Measurements from ENCODE around the gene NHSL2. TPM values are rescaled to one million over a fixed set of nuclear protein-coding genes. Genes with fewer than 3 reads are reported as not detected.
A peak's percentile ranks its signal among the peaks of the same experiment; 100 is the strongest.
"Not testable (repeated sequence)": the region's sequence is repeated elsewhere in the genome, so short reads cannot be mapped to it uniquely, and the experiment has no call there.

NHSL2 gene
- total RNA-seq, 1 donor from 2014 or later, result 58.1 TPM

DNA sequence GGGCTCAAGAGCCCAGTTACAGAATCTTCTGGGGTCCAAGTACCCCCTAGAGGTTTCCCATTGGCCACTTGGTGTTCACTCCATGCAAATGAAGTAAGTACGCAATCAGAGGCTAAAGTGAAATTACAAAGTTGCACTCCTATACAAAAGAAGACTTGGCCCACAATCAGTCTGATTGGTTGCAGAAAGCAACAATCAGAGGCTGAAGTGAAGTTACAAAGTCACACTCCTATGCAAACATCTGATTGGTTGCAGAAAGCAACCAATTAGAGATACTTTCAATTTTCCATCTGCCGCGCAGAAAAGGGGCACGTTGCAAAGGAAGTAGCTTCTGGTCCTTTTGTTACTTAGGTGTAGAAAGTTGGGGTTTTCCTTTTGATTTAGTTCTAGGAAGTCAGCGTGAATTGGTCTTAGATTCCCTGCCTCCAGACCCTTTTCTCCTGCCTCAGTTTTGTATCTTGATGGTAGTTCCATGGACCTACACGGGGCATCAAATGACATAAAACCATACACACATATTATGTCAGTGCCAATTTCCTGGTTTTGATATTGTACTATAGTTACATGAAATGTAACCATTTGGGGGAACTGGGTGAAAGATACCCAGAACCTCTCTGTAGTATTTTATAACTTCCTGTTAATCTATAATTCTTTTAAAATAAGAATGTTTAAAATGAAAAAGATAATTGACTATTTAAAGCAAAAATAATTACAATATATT, 258.5 kb downstream of the NHSL2 start:
- no peak overlapping the region for H3K4me3 ChIP-seq
- TF ChIP-seq, protein P1, sequence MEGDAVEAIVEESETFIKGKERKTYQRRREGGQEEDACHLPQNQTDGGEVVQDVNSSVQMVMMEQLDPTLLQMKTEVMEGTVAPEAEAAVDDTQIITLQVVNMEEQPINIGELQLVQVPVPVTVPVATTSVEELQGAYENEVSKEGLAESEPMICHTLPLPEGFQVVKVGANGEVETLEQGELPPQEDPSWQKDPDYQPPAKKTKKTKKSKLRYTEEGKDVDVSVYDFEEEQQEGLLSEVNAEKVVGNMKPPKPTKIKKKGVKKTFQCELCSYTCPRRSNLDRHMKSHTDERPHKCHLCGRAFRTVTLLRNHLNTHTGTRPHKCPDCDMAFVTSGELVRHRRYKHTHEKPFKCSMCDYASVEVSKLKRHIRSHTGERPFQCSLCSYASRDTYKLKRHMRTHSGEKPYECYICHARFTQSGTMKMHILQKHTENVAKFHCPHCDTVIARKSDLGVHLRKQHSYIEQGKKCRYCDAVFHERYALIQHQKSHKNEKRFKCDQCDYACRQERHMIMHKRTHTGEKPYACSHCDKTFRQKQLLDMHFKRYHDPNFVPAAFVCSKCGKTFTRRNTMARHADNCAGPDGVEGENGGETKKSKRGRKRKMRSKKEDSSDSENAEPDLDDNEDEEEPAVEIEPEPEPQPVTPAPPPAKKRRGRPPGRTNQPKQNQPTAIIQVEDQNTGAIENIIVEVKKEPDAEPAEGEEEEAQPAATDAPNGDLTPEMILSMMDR (IDR thresholded peaks at IDR 0.05), result no peak
- H3K27ac ChIP-seq, result no peak overlapping the region

DNA sequence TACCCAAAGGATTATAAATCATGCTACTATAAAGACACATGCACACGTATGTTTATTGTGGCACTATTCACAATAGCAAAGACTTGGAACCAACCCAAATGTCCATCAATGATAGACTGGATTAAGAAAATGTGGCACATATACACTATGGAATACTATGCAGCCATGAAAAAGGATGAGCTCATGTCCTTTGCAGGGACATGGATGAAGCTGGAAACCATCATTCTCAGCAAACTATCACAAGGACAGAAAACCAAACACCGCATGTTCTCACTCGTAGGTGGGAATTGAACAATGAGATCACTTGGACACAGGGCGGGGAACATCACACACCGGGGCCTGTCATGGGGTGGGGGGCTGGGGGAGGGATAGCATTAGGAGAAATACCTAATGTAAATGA, 265.6 kb downstream of the NHSL2 start:
- H3K4me1 ChIP-seq; intact Hi-C loops (cut with DNase I); H3K9me3 ChIP-seq; H3K27ac ChIP-seq; H3K4me3 ChIP-seq; DNase-seq (ENCODE audit: low spot score in 2 of 2); H3K36me3 ChIP-seq; H3K27me3 ChIP-seq: not testable (repeated sequence)

More for the DNA sequence above, 258.5 kb downstream of the NHSL2 start:
- H3K4me1 ChIP-seq, result no peaks in the 10 kb centered on the region
- intact Hi-C loops (cut with DNase I), result no loop called here
- H3K27me3 ChIP-seq, result no peaks in the 10 kb centered on the region
- no peaks in the 10 kb centered on the region for H3K36me3 ChIP-seq
- no peak for DNase-seq (ENCODE audit: low spot score in 2 of 2)
- no peaks in the 10 kb centered on the region for H3K9me3 ChIP-seq

DNA sequence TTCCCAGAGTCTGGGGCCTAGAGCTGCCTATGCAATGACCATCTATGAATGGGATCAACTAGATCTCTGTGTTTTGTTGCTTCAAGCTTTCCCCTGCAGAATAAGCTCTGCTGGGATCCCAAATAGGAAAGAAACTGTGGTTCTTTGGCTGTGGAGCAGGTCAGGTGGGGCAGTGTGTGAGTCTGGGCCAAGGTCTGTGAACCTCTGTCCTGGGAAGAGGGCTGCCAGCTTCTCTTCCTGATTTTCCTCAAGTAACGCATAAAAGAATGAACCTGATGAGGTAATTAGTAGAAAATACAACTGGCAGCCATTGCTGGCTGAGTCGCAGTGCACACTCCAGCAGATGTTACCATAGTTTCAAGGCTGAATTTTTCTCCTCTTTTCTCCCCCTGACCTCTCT, 266.3 kb downstream of the NHSL2 start:
- Histone ChIP-seq H3K27ac (no peak overlapping the region), H3K9me3 (no peaks in the 10 kb centered on the region), H3K4me3 (no peak overlapping the region), H3K27me3 (no peaks in the 10 kb centered on the region), H3K36me3 (no peaks in the 10 kb centered on the region), H3K4me1 (no peaks in the 10 kb centered on the region)
- intact Hi-C loops (cut with DNase I), result no loop called here
- no peak for DNase-seq (ENCODE audit: low spot score in 2 of 2)
- TF ChIP-seq, protein P1 (IDR thresholded peaks at IDR 0.05), result no peak

DNA sequence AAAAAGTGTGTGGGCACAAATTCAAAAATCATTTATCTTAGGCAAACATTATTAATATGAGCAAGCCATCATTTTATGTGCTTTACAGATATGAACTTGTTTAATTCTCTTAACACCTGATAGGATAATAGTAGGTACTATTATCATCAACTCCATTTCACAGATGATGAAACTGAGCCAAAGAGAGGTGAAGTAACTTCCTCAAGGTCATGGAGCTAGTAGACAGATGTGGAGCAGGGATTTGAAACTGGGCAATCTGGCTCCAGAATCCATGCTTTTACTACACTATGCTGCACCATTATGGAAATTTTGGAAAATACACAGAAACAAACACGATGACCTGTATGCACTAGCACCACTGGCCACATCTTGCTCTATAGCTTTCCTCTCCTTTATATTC, 269.9 kb downstream of the NHSL2 start:
- no peak for DNase-seq (ENCODE audit: low spot score in 2 of 2)
- Histone ChIP-seq H3K4me3 (peak overlapping the region in 1 of 2 donors; percentile 71), H3K9me3 (no peaks in the 10 kb centered on the region), H3K36me3 (no peaks in the 10 kb centered on the region), H3K4me1 (peaks cover 0 to 4% of the 10 kb centered on the region in 2 donors), H3K27me3 (no peaks in the 10 kb centered on the region), H3K27ac (peak overlapping the region in 1 of 2 donors; percentile 72)
- TF ChIP-seq, protein P1 (IDR thresholded peaks at IDR 0.05), result no peak
- intact Hi-C loops (cut with DNase I), result loop anchor here (2.0 to 5.0 kb wide), 3 partner anchors 96 to 183 kb away; partner anchors contain the start of gene RPS4X

DNA sequence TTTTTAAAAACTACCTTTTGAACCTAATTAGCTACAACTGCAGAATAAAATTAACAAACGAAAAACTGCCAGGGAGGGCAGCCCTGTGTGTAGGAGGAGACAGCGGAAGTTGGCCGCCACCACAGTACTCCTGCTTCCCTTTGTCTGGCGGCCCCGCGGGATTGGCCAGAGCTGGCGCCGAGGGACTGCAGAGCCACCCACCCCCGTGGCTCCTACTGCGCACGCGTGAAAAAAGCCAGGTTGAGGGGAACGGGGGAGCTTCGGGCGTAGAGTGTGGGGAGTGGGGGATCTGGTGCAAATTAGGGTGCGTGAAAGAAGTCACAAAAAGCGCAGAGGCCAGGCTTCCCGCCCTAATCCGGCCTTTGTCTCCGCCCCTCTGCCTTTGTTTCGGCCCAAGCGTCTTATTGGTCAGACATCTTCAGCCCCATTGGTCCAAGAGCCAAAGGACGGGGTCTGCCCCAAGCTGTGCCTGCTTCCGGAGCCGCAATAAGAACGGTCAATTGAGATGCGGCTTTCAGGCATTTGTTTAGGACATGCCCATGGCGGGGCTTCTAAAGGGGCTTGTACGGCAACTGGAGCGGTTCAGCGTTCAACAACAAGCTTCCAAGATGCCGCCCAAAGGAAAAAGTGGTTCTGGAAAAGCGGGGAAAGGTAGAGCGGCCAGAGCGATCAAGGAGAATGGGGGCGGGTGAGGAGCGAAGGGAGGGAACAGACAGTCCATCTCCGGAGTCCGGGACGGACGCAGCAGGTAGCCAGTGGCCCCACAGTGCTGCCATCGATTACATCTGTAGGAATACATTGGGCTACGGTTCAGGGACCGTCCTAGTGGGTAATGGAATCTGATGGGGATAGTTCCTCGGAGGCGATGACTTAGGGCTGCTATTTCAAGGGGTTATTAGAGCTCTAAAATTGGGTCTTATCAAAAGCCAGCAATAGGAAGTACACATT, 270.8 kb downstream of the NHSL2 start, which contains the start of gene PIN4:
Gene PIN4, plus strand, starts transcription at position 580 of the 948 bp plus-strand sequence. Its CDS starts 29 bp downstream, at position 609.
- Histone ChIP-seq H3K4me1 (peaks cover 0 to 4% of the 10 kb centered on the region in 2 donors), H3K4me3 (peak within 1 kb of the TSS; percentile 69 to 71), H3K27ac (peak within 1 kb of the TSS; percentile 68 to 72), H3K9me3 (no peaks in the 10 kb centered on the region), H3K27me3 (no peaks in the 10 kb centered on the region), H3K36me3 (no peaks in the 10 kb centered on the region)
- peak; percentile 65 to 94 for DNase-seq (ENCODE audit: low spot score in 2 of 2)
- TF ChIP-seq, protein P1 (IDR thresholded peaks at IDR 0.05), result no peak
- intact Hi-C loops (cut with DNase I), result loop anchor here (1.0 to 5.0 kb wide), 4 partner anchors 49 to 184 kb away; partner anchors contain the start of gene RPS4X
